GM21737 (cell line): ENCODE measurements around the gene RFNG.

Experiments used
- ATAC-seq: cut with Tn5 transposase; IDR thresholded peaks from one replicate; pipeline ENCODE4 v1.9.1; 2021; ENCODE audit warnings: mild to moderate bottlenecking, moderate library complexity; ENCODE audit not compliant: unreplicated experiment

The RFNG gene

GRCh38 chr17:82004517-82005455, 46.8 kb downstream of the RFNG start:
- no peak for ATAC-seq

DNA sequence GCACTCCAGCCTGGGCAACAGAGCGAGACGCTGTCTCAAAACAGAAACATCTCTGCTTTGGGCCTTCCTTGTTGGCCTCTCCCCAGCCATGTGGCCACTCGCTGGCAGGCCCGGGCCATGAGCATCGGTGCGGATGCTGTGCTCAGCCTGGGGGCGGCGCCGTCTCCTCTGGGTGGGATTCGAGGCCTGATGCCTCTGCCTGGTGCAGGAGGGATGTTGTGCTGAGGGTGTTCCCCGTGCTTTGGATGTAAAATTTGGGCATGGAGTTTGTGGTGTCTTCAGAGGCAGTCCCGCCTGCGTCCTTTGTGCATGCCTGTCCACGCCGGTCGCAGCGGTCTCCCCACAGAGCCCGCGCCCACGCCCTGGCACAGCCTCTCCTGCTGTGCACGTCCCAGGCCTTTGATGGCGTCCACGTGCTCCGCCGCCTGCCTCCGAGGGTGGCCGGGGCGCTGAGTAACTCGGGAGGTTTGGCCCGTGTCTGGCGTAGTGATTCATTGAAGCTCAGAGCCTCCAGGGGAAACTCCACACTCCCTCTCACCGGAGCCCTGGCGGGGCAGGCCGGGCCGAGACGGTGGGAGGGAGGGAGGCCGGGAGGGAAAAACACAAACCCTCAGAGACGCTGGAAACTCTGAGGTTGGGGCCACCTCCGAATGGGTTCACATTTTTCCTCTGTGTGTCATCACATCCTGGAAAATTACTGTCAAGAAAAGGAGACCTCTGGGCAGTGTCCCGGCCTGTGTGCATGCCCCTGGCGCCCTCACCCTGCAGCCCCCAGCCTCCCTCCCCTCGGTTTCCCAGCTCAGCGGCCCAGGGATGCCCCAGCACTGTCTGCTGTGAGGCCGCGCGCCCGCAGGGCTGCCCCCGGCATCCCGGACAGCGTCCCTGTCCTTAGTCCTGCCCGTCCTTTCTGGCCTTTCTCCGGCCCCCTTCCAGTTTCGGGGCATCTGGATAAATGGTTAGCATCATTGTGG, 47.9 kb downstream of the RFNG start:
- no peak for ATAC-seq

- no peak for ATAC-seq
These were observed 50.0 kb downstream of the RFNG start for GRCh38 chr17:82001571-82002056.

DNA sequence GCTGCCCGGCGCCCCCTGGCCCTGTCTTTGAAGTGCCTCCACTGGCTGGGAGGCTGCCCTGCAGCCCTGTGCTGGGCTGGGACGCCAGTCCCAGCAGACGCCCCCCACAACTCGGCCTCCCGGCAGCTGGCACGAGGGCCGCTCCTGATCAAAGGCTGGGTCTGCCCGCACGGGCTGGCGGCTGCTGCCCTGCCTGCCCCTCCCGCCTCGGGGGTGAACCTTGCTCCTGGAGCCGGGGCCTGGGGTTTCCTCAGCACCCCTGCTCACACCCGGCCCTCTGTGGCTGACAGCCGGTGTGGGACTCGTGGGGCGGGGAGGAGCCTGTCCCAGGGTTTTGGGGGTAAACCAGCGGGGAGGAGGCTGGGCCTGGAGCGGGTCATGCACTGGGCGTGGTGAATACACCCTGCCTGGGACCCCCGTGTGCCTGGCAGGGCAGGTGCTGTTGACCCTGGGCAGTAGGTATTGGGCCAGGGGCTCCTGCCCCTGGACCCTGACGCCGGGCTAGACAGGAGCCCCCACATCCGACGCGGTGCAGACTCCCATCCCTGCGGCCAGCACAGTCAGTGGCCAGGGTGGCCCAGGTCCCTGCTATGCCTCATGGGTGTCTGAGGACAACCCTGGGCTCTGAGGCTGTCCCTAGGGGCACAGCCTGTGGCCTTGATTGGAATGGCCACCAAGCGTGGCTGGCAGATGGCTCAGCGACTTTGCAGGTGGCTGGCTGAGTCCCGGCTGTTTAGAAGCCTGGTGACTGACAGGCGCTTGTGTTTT, 50.6 kb downstream of the RFNG start:
- no peak for ATAC-seq

GRCh38 chr17:81999976-82000802, 51.4 kb downstream of the RFNG start:
- ATAC-seq, result no peak

- ATAC-seq, result no peak
These were observed 52.0 kb downstream of the RFNG start for GRCh38 chr17:81999587-81999975.

DNA sequence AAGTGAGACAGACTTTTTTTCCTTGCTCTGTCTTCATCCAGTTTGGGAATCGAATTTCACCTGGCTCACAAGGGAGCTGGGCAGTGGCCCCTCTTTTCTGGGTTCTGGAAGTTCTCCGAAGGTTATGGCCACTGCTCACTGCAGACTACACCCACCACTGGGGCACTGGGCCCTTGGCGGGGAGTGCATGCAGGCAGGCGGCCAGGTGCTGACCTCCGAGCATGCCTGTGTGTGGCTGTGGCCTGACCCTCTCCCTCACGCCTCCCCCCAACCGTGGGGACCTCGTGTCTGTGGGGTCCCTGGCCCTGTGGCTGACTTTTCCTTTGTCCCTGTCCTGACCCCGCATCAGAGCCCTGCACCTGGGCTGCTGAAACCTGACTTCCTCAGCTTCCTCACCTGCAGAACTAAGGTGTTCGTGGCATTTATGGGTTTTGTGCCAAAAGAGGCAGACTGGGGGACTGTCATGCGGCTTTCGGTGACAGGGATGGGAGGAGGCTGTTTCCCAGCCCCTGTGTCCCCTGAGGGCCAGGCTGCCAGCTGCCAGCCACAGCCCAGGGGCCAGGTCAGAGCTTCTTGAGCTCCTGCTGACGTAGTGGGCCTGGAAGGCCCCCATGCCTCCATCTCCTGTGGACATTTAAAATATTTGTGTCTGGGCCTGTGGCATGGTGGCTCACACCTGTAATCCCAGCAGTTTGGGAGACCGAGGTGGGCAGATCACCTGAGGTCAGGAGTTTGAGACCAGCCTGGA, 52.7 kb downstream of the RFNG start:
- ATAC-seq, result no peak

GRCh38 chr17:81998212-81998611, 53.4 kb downstream of the RFNG start:
- no peak for ATAC-seq
